Stomach (tissue), 4 donors: ENCODE results near the gene ADAM8.

Source experiments
- POLR2A ChIP-seq, 4 donors: fragments of 450-650 bp; IDR thresholded peaks; one replicate each; pipeline ENCODE4 v1.6.1; 2016; ENCODE audit warnings: antibody characterized with exemption in 4 of 4, control low read depth in 2 of 4, mild to moderate bottlenecking in 1 of 4, moderate library complexity in 1 of 4
- POLR2AphosphoS5 ChIP-seq, 3 donors: sonication (generic); formaldehyde crosslinking; IDR thresholded peaks; one replicate each; pipeline ENCODE4 v1.6.1; 2016; ENCODE audit warnings: antibody characterized with exemption in 3 of 3
- TF ChIP-seq, protein P1 (sequence below), 7 experiments: fragments of 450-650 bp in 4 of 7; fragments of 200-600 bp in 3 of 7; sonication (generic) in 3 of 7; IDR thresholded peaks; one replicate each; pipeline ENCODE4 v1.5.1; 2016 to 2019; ENCODE audit warnings: antibody characterized with exemption in 7 of 7, control low read depth in 2 of 7, mild to moderate bottlenecking in 1 of 7

GRCh38 chr10:133227256-133227655 is 49.4 kb downstream of the ADAM8 start:
- TF ChIP-seq, protein P1, sequence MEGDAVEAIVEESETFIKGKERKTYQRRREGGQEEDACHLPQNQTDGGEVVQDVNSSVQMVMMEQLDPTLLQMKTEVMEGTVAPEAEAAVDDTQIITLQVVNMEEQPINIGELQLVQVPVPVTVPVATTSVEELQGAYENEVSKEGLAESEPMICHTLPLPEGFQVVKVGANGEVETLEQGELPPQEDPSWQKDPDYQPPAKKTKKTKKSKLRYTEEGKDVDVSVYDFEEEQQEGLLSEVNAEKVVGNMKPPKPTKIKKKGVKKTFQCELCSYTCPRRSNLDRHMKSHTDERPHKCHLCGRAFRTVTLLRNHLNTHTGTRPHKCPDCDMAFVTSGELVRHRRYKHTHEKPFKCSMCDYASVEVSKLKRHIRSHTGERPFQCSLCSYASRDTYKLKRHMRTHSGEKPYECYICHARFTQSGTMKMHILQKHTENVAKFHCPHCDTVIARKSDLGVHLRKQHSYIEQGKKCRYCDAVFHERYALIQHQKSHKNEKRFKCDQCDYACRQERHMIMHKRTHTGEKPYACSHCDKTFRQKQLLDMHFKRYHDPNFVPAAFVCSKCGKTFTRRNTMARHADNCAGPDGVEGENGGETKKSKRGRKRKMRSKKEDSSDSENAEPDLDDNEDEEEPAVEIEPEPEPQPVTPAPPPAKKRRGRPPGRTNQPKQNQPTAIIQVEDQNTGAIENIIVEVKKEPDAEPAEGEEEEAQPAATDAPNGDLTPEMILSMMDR (IDR thresholded peaks at IDR 0.05): no peak
- no peak for TF ChIP-seq POLR2A (IDR thresholded peaks at IDR 0.05)
- no peak for TF ChIP-seq POLR2AphosphoS5 (IDR thresholded peaks at IDR 0.05)
